ENCODE measurements around the gene ADGRG3. TPM values are rescaled to one million over a fixed set of nuclear protein-coding genes. Genes with fewer than 3 reads are reported as not detected.

The ADGRG3 gene
- total and polyA plus RNA-seq, 2 of the 8 experiments (the other 6 are each of a cell fraction or from before 2014, with no cell fraction given) = 0.28 to 0.98 TPM

GRCh38 chr16:57640612-57641011, 27.5 kb upstream of the ADGRG3 start:
- H3K23me2 ChIP-seq (ENCODE audit: low read depth, low read length) = no peaks in the 10 kb centered on the region; the same call in 1 of the 2 replicates
- no peak overlapping the region for H3K4ac ChIP-seq (replicated peaks; ENCODE audit: insufficient read length, low read depth, low read length)
- no peak for TF ChIP-seq SP1 (IDR thresholded peaks at IDR 0.05; ENCODE audit: low read depth, low read length)
- no peak for TF ChIP-seq SIN3A (conservative IDR thresholded peaks at IDR 0.05 in 1 of 2, IDR thresholded peaks at IDR 0.05 in 1 of 2; ENCODE audit: low read depth in 1 of 2, low read length in 2 of 2)
- no peak for TF ChIP-seq NRF1 (IDR thresholded peaks at IDR 0.05; ENCODE audit: low read depth, low read length)
- no peak for TF ChIP-seq ATF2 (IDR thresholded peaks at IDR 0.05; ENCODE audit: low read length)
- no peak for TF ChIP-seq ZNF274 (IDR thresholded peaks at IDR 0.05; ENCODE audit: borderline replicate concordance, extremely low read depth, low read length)
- no peak for TF ChIP-seq KDM5A (IDR thresholded peaks at IDR 0.05; ENCODE audit: low read length)
- no peak overlapping the region for H2AK5ac ChIP-seq (ENCODE audit: low read depth, low read length)
- peaks cover 0 to 6% (median 4%) of the 10 kb centered on the region in 4 experiments; a peak in 5 of 7 replicates for H3K27me3 ChIP-seq (replicated peaks in 1 of 4; ENCODE audit: control insufficient read depth in 3 of 4, extremely low read depth in 1 of 4, insufficient read depth in 3 of 4, low read length in 3 of 4)
- H2BK20ac ChIP-seq (ENCODE audit: low read length) = no peak overlapping the region
- no peak overlapping the region for H4K5ac ChIP-seq (ENCODE audit: insufficient read length, low read depth, low read length)
- H3K4me2 ChIP-seq (ENCODE audit: insufficient read depth in 1 of 2, low read depth in 2 of 2, low read length in 2 of 2) = no peak overlapping the region
- H3K4me1 ChIP-seq (replicated peaks in 1 of 4; ENCODE audit: control insufficient read depth in 3 of 4, insufficient read depth in 4 of 4, low read length in 3 of 4) = peaks cover 0 to 3% (median 1%) of the 10 kb centered on the region in 4 experiments; a peak in 4 of 7 replicates
- H4K8ac ChIP-seq (ENCODE audit: extremely low read depth, insufficient read depth, low read length) = no peak overlapping the region
- peaks cover 0 to 12% of the 10 kb centered on the region in 2 experiments for H4K20me1 ChIP-seq (replicated peaks in 1 of 2; ENCODE audit: control insufficient read depth in 1 of 2, insufficient read depth in 2 of 2, low read length in 2 of 2)
- no peaks in the 10 kb centered on the region for H3K79me2 ChIP-seq (ENCODE audit: control insufficient read depth in 1 of 2, insufficient read depth in 2 of 2, low read length in 2 of 2)
- H3K23ac ChIP-seq (ENCODE audit: insufficient read length) = no peak overlapping the region
- H2BK120ac ChIP-seq (replicated peaks; ENCODE audit: low read depth, low read length) = no peak overlapping the region
- no peaks in the 10 kb centered on the region; a peak in 2 of 4 replicates for H3K9me3 ChIP-seq (ENCODE audit: insufficient read depth in 2 of 2, low read depth in 1 of 2, low read length in 1 of 2)
- ChIA-PET POLR2A (ENCODE audit: partially characterized antibody) (interaction anchor here (1.5 to 1.9 kb wide), 2 partner anchors 10 to 94 kb away, joined by 4 to 6 read pairs; partner anchors contain the start of gene KATNB1), CTCF (ENCODE audit: partially characterized antibody) (interaction anchor here (0.8 to 9.2 kb wide), 10 partner anchors 8 to 95 kb away, joined by 3 to 104 read pairs (median 14); partner anchors contain the start of genes ADGRG1 and KATNB1)
- WGBS, 2 experiments (ENCODE audit: extremely low coverage in 1 of 2, insufficient coverage in 1 of 2, insufficient read length in 1 of 2, insufficient replicate concordance in 2 of 2, low coverage in 1 of 2, low lambda C conversion rate in 2 of 2, missing lambda C conversion rate in 1 of 2) = 84% methylated on average over 8 of the region's 8 CpGs; no CpG with 5 or more reads in 1 of the 2 experiments
- no peak overlapping the region for H3K56ac ChIP-seq (replicated peaks; ENCODE audit: insufficient read length, low read depth, low read length)
- H3K79me1 ChIP-seq (ENCODE audit: low read depth, low read length) = no peaks in the 10 kb centered on the region; the same call in 1 of the 2 replicates
- no peaks in the 10 kb centered on the region; a peak in 1 of 8 replicates for H3K36me3 ChIP-seq (ENCODE audit: control insufficient read depth in 2 of 4, insufficient read depth in 4 of 4, low read length in 3 of 4)
- H3K27ac ChIP-seq (ENCODE audit: low read depth, low read length) = no peak overlapping the region
- H3K14ac ChIP-seq (ENCODE audit: insufficient read length) = no peak overlapping the region
- no peak overlapping the region for H2BK12ac ChIP-seq (ENCODE audit: low read depth, low read length)
- DNase-seq (ENCODE audit: low read depth in 1 of 2, low spot score in 2 of 2) = no peak
- no peak overlapping the region for H3K18ac ChIP-seq (ENCODE audit: extremely low read depth, low read length)
- no peak overlapping the region; a peak in 1 of 7 replicates for H3K9ac ChIP-seq (replicated peaks in 1 of 4; ENCODE audit: extremely low read depth in 1 of 4, low read depth in 3 of 4, low read length in 3 of 4)
- no peak overlapping the region for H2AFZ ChIP-seq (ENCODE audit: low read length)
- H2BK5ac ChIP-seq (ENCODE audit: low read depth, low read length) = no peak overlapping the region
- no peak overlapping the region for H4K91ac ChIP-seq (replicated peaks; ENCODE audit: insufficient read length, low read length)
- FAIRE-seq = no peak
- H3K4me3 ChIP-seq (ENCODE audit: extremely low read depth in 1 of 4, insufficient read depth in 2 of 4, low read depth in 3 of 4, low read length in 4 of 4) = no peak overlapping the region
- H2BK15ac ChIP-seq (ENCODE audit: low read length) = no peak overlapping the region
